ENCODE results near the gene S1PR2. TPM values are rescaled to one million over a fixed set of nuclear protein-coding genes. Genes with fewer than 3 reads are reported as not detected.

The S1PR2 gene
- total RNA-seq, 2 donors from 2014 or later: 4.5 to 8.5 TPM

DNA sequence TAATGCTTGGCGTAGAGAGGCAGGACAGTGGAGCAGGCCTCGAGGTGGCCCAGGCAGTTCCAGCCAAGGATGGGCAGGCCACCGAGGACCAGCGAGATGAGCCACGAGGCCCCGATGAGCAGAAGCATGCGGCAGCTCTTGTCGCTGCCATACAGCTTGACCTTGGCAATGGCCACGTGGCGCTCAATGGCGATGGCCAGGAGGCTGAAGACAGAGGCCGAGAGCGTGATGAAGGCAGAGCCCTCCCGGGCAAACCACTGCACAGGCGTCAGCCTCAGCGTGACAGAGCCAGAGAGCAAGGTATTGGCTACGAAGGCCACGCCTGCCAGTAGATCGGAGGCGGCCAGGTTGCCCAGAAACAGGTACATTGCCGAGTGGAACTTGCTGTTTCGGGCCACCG, 6.8 kb downstream of the S1PR2 start:
- intact Hi-C loops (cut with DNase I): no loop called here
- Histone ChIP-seq H3K4me3 (no peak overlapping the region), H3K27me3 (replicated peaks; ENCODE audit: insufficient read depth) (no peaks in the 10 kb centered on the region), H3K4me1 (replicated peaks) (peaks cover 3% of the 10 kb centered on the region), H3K27ac (no peak overlapping the region), H3K36me3 (no peaks in the 10 kb centered on the region), H3K9me3 (no peaks in the 10 kb centered on the region)
- 93% methylated on average over 23 of the region's 23 CpGs for WGBS
- no peak for DNase-seq (ENCODE audit: low spot score)
- TF ChIP-seq POLR2AphosphoS5 (IDR thresholded peaks at IDR 0.05) (no peak), POLR2A (IDR thresholded peaks at IDR 0.05) (no peak)
- TF ChIP-seq, protein P1, sequence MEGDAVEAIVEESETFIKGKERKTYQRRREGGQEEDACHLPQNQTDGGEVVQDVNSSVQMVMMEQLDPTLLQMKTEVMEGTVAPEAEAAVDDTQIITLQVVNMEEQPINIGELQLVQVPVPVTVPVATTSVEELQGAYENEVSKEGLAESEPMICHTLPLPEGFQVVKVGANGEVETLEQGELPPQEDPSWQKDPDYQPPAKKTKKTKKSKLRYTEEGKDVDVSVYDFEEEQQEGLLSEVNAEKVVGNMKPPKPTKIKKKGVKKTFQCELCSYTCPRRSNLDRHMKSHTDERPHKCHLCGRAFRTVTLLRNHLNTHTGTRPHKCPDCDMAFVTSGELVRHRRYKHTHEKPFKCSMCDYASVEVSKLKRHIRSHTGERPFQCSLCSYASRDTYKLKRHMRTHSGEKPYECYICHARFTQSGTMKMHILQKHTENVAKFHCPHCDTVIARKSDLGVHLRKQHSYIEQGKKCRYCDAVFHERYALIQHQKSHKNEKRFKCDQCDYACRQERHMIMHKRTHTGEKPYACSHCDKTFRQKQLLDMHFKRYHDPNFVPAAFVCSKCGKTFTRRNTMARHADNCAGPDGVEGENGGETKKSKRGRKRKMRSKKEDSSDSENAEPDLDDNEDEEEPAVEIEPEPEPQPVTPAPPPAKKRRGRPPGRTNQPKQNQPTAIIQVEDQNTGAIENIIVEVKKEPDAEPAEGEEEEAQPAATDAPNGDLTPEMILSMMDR (IDR thresholded peaks at IDR 0.05): no peak

GRCh38 chr19:10223488-10224213, 7.5 kb downstream of the S1PR2 start:
- H3K36me3 ChIP-seq: no peaks in the 10 kb centered on the region
- no peaks in the 10 kb centered on the region for H3K27me3 ChIP-seq (replicated peaks; ENCODE audit: insufficient read depth)
- no peak for DNase-seq (ENCODE audit: low spot score)
- H3K27ac ChIP-seq: no peak overlapping the region
- WGBS: 95% methylated on average over 28 of the region's 28 CpGs
- H3K4me3 ChIP-seq: no peak overlapping the region
- intact Hi-C loops (cut with DNase I): no loop called here
- no peak for TF ChIP-seq POLR2A (IDR thresholded peaks at IDR 0.05)
- no peak for TF ChIP-seq POLR2AphosphoS5 (IDR thresholded peaks at IDR 0.05)
- TF ChIP-seq, protein P1 (IDR thresholded peaks at IDR 0.05): no peak
- H3K9me3 ChIP-seq: no peaks in the 10 kb centered on the region
- H3K4me1 ChIP-seq (replicated peaks): peaks cover 3% of the 10 kb centered on the region

DNA sequence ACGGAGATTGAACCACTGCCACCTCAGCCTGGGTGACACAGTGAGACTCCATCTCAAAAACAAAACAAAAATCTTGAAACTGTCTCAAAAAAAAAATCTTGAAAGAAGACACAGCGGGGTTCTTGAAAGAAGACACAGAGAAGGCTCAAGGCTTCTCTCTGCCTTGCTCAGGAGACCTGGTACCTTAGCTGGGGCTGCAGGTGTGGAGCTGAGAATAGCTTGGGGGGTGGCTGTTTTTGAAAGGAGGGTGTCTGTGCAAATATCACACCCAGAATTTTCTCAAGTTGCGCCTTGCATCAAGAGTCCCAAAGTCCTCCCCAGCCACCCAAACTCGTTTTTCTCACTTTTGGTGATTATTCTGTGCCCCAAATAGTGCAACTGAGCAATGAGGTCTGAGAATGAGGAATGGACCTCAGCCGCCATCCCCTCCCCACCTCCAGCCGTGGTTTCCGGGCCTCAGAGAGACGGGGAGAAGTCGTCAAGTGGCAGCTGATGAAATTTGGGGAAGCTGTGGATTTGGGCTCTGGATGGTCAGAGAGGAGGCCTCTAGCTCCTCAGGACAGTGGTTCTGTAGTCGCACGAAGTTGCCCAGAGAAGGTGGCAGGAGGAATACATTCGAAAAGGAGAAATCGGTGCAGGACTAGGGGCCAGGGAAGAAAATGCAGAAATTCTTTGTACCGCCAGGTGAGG, 8.8 kb downstream of the S1PR2 start:
- no peak overlapping the region for H3K27ac ChIP-seq
- no peak overlapping the region for H3K4me3 ChIP-seq
- no peaks in the 10 kb centered on the region for H3K27me3 ChIP-seq (replicated peaks; ENCODE audit: insufficient read depth)
- H3K4me1 ChIP-seq (replicated peaks): peaks cover 3% of the 10 kb centered on the region
- DNase-seq (ENCODE audit: low spot score): no peak
- intact Hi-C loops (cut with DNase I): no loop called here
- no peaks in the 10 kb centered on the region for H3K36me3 ChIP-seq
- WGBS: 81% methylated on average over 14 of the region's 14 CpGs
- H3K9me3 ChIP-seq: no peaks in the 10 kb centered on the region
- TF ChIP-seq POLR2A (IDR thresholded peaks at IDR 0.05) (no peak), POLR2AphosphoS5 (IDR thresholded peaks at IDR 0.05) (no peak)
- TF ChIP-seq, protein P1 (IDR thresholded peaks at IDR 0.05): no peak

GRCh38 chr19:10220695-10221094, 10.4 kb downstream of the S1PR2 start:
- 91% methylated on average over 7 of the region's 7 CpGs for WGBS
- Histone ChIP-seq H3K27ac (no peak overlapping the region), H3K4me1 (replicated peaks) (no peaks in the 10 kb centered on the region), H3K9me3 (no peaks in the 10 kb centered on the region), H3K27me3 (replicated peaks; ENCODE audit: insufficient read depth) (no peaks in the 10 kb centered on the region), H3K36me3 (no peaks in the 10 kb centered on the region), H3K4me3 (no peak overlapping the region)
- DNase-seq (ENCODE audit: low spot score): no peak
- TF ChIP-seq, protein P1 (IDR thresholded peaks at IDR 0.05): no peak
- no peak for TF ChIP-seq POLR2A (IDR thresholded peaks at IDR 0.05)
- no peak for TF ChIP-seq POLR2AphosphoS5 (IDR thresholded peaks at IDR 0.05)
- intact Hi-C loops (cut with DNase I): no loop called here

DNA sequence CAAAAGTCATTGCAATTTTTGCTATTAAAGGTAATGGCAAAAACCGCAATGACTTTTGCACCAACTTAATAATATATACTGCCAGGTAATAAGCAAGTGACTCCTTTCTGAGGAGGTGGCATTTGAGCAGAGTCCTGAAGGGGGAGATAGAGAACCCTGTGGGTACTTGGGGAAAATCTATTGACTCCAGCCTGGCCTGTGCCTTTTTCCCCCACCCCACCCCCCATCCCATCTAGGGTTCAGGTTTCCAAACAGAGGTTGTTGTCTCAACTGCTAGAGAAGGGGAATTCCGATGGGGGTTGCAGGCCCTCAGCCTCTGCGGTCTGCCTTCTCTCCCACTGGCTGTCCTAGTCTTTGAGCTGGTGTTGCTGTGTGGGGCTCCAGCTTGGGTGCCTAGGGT, 11.5 kb downstream of the S1PR2 start:
- intact Hi-C loops (cut with DNase I): no loop called here
- H3K27me3 ChIP-seq (replicated peaks; ENCODE audit: insufficient read depth): no peaks in the 10 kb centered on the region
- WGBS: 21% methylated on average over 3 of the region's 3 CpGs

More for the DNA sequence above, 11.5 kb downstream of the S1PR2 start:
- no peak for TF ChIP-seq POLR2A (IDR thresholded peaks at IDR 0.05)
- no peak for TF ChIP-seq POLR2AphosphoS5 (IDR thresholded peaks at IDR 0.05)
- TF ChIP-seq, protein P1 (IDR thresholded peaks at IDR 0.05): no peak
- H3K36me3 ChIP-seq: no peaks in the 10 kb centered on the region
- H3K9me3 ChIP-seq: no peaks in the 10 kb centered on the region
- no peak overlapping the region for H3K27ac ChIP-seq
- no peak overlapping the region for H3K4me3 ChIP-seq
- H3K4me1 ChIP-seq (replicated peaks): no peaks in the 10 kb centered on the region
- no peak for DNase-seq (ENCODE audit: low spot score)
